Astrocyte (in vitro differentiated cells and primary cell): ENCODE data around the gene AUP1.

Experiments used
- EZH2 ChIP-seq: IDR thresholded peaks from 2 replicates; pipeline ENCODE4 v1.6.1; 2012; ENCODE audit warnings: mild to moderate bottlenecking, low read length, inconsistent platforms; ENCODE audit not compliant: insufficient read depth
- TF ChIP-seq, protein P1 (sequence below): IDR thresholded peaks from 2 replicates; pipeline ENCODE4 v1.5.1; 2011; ENCODE audit warnings: low read depth, mild to moderate bottlenecking, inconsistent platforms, low read length, moderate library complexity; ENCODE audit not compliant: insufficient read depth

DNA sequence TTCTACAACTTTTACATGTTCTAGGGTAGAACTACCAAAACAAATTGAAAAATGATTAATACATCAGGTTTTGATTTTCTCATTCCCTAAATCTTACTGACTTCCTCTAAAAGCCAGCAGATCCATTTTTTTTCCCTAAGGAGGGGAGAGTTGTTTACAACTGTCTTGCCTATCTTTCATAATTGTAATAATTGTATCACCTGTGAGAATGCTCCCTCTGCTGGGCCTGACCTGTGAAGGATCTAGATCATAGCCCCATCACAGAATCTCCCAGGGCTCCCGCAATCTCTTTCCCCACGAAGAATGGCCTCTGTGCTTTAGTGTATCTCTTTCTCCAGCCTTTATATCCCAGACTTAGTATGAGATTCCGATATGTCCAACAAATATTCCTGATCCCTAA is 15.1 kb upstream of the AUP1 start:
- TF ChIP-seq, protein P1, sequence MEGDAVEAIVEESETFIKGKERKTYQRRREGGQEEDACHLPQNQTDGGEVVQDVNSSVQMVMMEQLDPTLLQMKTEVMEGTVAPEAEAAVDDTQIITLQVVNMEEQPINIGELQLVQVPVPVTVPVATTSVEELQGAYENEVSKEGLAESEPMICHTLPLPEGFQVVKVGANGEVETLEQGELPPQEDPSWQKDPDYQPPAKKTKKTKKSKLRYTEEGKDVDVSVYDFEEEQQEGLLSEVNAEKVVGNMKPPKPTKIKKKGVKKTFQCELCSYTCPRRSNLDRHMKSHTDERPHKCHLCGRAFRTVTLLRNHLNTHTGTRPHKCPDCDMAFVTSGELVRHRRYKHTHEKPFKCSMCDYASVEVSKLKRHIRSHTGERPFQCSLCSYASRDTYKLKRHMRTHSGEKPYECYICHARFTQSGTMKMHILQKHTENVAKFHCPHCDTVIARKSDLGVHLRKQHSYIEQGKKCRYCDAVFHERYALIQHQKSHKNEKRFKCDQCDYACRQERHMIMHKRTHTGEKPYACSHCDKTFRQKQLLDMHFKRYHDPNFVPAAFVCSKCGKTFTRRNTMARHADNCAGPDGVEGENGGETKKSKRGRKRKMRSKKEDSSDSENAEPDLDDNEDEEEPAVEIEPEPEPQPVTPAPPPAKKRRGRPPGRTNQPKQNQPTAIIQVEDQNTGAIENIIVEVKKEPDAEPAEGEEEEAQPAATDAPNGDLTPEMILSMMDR, result no peak
- TF ChIP-seq EZH2, result no peak
